HG03378 (cell line): Measurements from ENCODE around the gene GGN.
"Not testable (repeated sequence)": the region's sequence is repeated elsewhere in the genome, so short reads cannot be mapped to it uniquely, and the experiment has no call there.

ENCODE experiments used
- ATAC-seq: cut with Tn5 transposase; IDR thresholded peaks from one replicate; pipeline ENCODE4 v1.9.1; 2021; ENCODE audit warnings: mild to moderate bottlenecking, moderate library complexity; ENCODE audit not compliant: unreplicated experiment

GGN gene

DNA sequence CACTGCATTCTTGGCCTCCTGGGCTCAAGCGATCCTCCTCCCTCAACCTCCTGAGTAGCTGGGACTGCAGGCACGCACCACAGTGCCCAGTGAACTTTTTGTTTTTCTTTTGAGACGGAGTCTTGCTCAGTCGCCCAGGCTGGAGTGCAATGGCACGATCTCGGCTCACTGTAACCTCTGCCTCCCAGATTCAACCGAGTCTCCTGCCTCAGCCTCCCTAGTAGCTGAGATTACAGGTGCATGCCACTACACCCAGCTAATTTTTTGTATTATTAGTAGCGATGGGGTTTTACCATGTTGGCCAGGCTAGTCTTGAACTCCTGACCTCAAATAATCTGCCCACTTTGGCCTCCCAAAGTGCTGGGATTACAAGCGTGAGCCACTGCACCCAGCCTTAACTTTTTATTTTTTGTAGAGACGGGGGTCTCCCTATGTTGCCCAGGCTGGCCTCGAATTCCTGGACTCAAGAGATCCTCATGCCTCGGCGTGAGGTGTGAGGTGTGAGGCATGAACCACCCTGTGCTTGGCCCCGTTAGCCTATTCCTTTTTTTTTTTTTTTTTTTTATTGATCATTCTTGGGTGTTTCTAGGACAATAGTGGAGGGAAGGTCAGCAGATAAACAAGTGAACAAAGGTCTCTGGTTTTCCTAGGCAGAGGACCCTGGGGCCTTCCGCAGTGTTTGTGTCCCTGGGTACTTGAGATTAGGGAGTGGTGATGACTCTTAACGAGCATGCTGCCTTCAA, 24.7 kb downstream of the GGN start:
- not testable (repeated sequence) for ATAC-seq

DNA sequence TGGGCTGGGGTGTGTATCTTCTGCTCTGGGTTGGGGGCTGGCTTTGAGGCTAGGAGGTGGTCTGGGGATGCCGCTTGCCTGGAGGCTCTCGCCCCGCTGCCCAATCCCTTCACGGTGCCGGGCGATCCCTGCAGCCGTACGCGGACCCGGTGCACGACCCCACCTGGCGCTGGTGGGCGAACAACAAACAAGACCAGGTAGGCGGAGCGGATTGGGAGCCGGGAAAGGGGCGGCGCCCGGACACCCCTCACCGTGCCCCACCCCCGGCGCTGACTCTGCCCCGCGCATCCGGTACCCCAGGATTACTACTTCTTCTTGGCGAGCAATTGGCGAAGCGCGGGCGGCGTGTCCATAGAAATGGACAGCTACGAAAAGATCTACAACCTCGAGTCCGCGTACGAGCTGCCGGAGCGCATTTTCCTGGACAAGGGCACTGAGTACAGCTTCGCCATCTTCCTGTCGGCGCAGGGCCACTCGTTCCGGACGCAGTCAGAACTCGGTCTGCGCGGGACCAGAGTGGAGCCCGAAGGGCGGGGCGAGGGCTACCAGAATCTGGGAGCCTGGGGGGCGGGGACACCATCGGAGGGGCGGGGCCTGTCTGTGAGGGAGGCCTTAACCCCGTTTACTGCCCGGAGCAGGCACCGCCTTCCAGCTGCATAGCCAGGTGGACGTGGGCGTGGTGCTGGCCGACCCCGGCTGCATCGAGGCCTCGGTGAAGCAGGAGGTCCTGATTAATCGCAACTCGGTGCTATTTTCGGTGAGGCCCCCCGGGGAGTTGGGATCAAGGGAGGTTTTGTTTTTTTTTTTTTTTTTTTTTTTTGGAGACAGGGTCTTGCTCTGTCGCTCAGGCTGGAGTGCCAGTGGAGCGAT, 25.5 kb downstream of the GGN start:
- ATAC-seq: no peak

DNA sequence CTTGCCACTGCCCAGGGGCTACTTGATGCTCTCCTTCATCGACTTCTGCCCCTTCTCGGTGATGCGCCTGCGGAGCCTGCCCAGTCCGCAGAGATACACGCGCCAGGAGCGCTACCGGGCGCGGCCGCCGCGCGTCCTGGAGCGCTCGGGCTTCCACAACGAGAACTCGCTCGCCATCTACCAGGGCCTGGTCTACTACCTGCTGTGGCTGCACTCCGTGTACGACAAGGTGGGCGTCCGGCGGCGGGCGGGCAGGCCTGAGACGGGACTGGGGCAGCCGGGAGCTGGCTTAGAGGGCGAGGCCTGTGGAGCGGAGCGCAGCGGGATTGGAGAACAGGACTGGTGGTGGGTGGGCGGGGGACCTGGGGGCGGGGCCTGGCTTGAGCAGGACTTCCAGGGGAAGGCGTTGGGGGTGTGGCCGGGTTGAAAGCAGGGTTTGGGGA, 26.2 kb downstream of the GGN start:
- ATAC-seq: no peak

DNA sequence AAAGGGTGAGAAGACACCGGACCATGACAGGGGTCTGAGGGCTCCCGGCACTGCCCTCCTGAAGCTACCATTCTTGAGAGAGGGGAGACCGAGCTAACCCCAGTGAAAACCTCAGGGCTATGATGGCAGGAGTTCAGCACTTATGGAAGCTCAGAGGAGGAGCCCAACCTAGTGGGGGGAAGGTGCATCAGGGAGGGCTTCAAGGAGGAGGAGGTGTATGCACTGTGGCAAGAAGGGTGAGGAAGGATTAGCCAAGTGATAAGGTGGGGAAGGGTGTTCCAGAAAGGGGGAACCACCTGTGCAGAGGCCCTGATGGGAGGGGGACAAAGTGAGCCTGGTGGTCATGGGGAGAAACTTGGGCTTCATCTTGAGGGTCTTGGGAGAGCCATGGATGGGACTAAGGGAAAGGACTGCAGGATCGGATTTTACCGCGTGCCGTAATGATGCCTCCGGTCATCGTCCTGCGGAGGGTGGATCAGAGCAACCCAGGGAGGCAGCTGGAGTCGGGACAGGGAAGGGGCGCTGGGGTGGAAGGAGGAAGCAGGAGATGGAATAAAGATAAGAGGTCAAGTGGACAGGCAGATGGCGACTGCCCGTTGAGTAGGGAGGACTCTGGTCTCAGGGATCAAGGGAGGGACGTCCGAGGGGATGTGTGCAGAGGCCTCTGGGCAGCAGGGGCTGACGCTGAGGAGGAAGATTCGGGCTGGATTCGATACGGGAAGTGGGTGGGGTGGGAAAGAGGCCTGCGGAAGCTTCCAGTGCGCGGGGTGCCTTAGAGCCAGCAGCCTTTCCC, 26.8 kb downstream of the GGN start:
- no peak for ATAC-seq

DNA sequence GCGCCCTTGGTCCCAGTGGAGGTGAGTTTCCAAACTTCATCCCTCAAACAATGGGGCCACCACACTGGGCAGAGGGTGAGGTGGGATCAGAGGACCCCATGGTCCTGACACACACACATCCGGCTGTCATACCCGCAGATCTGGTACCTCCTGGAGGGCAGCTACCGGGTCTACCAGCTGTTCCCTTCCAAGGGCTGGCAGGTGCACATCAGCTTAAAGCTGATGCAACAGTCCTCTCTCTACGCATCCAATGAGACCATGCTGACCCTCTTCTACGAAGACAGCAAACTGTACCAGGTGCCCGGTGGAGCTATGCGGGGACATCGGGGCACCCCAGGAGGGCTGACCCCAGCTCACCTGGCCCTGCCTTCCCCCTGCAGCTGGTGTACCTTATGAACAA, 27.5 kb downstream of the GGN start:
- no peak for ATAC-seq

DNA sequence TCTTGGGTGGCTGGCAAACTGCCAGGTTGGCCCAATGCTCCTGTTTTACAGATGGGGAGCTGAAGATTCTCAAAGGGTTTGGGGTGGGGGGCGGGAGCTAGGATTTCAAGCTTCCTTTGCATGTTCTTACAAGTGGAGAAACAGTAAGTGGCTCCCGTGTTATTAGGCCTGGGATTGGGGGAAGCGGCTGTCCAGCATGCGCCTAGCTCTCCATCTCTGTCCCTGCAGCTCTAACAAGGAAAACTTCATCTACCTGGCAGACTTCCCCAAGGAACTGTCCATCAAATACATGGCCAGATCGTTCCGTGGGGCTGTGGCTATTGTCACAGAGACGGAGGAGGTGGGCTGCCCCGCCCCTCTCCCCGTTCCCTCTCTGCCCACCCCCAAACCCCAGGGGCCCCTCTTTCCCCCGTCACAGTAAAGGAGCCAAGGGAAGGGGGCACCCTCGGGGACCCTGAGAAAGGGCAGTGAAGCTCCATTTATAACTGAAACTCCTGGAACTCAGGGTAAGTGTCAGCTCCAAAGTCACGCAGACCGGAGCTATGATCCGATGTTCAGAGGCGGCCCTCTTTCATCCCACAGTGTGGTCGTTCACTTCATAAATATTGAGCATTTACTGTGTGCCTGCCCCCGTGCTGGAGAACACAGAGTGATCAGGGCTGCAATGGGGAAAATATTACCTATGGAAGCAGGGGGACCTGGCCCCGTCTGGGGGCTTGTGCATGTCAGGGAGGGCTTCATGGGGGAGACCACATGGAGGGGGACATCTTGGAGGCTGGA, 28.4 kb downstream of the GGN start:
- ATAC-seq: no peak

DNA sequence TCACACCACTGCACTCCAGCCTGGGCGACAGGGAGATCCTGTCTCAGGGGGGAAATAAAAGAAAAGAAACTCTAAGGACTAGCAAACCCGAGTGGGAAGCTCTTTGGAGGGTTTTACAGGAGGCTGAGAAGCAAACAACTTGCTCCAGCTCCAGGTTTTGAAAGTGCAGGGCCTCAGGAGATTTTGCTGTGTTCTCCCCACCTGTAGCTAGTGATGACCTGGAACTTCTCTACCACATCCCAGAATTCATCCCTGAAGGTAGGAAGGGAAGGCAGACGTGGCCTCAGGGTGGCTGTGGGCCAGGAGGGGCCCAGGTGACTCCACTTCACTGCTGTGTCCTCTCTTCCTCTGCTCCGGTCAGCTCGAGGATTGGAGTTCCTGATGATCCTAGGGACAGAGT, 29.8 kb downstream of the GGN start:
- no peak for ATAC-seq

DNA sequence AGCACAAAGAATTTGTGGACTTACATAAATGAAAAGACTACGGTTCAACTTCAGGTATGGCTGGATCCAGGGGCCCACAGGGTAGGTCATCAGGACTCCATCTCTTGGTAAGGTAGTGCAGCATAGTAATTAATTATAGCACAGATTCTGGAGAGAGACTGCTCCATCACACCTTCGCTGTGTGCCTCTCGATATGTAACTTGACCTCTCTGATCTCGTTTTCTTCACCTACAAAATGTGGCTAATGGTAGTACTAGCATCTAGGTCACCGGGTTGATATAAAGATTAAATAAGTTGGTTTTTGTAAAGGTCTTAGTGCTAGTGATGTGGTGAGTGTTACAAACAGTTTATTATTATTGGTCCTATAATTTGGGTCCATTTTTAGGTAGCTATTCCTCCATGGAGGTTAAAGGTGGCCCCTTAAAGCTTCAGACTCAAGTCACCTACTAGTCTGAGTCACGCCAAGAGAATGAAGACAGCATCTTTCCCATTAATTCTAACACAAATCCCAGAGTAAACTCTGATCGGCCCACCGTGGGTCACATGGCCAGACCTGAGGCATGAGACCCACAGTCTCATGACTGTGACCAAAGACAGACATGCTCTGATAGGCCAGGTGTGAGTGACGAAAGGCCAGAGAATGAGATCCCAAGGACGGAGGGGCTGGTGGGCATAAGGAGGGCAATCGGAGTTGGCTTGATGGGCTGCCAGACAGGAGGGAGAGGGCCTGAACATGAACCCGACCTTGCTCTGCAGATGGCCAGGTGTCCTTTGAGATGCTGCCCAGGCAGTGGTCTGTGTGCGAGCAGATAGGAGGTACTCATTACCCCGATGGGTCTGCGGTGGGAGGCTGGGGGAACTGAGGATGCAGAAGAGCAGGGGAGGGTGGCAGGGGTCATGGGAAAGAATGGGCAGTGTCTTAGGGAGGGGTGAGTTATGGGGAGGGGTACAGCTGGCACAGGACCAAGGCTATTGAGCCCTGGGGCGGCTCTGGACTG, 31.8 kb downstream of the GGN start:
- no peak for ATAC-seq

DNA sequence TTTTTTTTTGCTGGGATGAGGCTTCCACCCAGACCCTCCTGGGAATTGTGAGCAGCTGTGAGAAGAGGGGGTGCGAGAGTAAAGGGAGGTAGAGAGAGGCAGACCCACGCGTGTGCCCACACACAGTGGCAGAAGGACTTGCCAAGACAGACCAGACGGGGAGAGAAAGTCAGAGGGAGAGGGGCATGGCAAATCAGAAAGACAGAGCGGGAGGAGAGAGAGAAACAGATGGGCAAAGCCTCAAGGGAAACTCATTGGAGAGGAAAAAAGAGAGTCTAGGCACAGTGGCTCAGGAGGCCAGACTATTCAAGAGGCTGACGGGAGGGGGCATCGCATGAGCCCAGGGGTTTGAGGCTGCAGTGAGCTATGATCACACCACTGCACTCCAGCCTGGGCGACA, 35.2 kb downstream of the GGN start:
- ATAC-seq: no peak

DNA sequence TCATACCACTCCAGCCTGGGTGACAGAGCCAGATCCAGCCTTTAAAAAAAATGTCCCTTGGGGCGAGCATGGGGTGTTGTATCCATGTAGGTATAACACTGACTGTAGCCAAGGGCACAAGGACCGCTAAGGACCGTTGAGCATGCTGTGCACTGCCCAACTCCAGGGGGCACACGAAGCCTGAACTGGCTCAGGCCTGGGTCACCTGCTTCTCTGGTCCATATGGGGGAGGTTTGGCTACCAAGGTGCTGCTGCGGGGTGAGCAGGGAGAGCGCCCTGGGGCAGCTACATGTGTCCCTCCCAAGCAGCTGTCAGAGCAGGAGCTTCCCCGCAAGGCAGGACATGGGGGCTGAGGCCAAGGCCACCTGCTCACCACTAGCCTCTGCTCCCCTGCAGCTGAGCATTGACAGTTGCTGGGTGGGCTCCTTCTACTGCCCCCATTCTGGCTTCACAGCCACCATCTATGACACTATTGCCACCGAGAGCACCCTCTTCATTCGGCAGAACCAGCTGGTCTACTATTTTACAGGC, 35.9 kb downstream of the GGN start:
- no peak for ATAC-seq

DNA sequence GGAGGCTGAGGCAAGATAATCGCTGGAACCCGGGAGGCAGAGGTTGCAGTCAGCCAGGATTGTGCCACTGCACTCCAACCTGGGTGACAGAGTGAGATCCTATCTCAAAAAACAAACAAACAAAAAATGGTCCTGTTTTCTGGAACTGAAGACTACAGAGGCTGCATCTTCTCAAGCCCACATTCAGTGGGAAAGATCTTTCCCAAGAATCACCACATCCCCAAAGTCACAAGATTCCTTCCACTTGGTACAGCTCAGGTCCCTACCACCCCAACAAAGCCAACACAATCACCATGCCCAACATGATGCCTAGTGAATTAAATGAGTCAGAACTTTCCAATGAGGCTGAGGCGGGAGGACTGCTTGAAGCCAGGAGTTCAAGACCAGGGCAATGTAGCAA, 37.0 kb downstream of the GGN start:
- no peak for ATAC-seq

DNA sequence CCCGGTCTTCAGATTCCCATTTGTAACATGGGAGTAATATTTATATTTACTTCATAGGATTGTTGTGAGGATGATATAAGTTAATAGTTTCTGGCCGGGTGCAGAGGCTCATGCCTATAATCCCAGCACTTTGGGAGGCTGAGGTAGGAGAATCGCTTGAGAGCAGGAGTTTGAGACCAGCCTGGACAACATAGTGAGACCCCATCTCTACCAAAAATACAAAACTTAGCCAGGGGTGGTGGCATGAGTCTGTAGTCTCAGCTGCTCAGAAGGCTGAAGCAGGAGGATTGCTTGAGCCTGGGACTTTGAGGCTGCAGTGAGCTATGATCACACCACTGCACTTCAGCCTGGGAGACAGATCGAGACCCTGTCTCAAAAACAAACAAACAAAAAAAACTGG, 41.0 kb downstream of the GGN start:
- no peak for ATAC-seq

DNA sequence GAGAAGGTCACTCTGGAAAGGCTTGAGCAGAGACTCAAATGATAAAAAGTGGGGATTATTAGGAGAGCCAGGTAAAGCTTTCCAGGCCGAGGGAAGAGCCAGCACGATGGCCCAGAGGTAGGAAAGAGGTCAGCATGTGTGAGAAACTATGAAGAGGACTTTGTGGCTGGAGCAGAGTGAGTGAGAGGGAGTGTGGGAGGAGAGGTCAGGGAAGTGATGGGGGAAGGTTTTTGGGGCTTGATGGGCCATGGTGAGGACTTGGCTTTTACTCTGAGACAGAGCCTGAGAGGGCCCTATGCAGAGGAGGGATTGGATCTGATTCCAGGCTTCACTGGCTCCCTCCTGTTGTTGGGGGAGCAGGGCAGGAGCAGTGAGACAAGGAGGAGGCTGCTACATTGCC, 46.9 kb downstream of the GGN start:
- ATAC-seq: no peak

DNA sequence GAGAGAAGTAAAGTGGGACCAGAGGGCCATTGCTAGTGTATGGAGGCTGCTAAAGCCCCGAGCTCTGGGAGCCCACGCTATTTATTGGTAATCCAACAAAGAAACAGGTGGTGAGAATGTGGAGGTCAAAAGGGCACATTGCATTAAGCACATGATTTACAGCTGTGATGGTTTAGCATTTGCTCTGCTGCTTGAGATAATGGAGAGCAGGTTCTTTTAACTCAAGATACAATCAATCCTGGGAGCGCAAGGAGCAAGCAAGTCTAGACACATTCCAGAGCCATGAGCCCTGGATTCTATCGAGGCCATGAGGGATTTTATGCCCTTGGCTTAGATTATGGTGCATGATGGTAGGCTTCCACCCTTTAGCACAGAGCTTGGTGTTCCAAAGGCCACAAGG, 48.8 kb downstream of the GGN start:
- ATAC-seq: not testable (repeated sequence)

DNA sequence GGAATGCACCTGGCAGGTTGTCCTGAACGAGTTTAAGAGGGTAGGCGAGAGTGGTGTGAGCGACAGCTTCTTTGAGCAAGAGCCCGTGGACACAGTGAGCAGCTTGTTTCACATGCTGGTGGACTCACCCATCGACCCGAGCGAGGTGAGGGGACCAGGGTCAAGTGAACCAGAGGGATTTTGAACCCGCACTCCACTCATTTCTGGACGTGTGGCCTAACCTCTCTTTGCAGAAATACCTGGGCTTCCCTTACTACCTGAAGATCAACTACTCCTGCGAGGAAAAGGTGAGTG, 50.5 kb downstream of the GGN start:
- ATAC-seq: no peak

DNA sequence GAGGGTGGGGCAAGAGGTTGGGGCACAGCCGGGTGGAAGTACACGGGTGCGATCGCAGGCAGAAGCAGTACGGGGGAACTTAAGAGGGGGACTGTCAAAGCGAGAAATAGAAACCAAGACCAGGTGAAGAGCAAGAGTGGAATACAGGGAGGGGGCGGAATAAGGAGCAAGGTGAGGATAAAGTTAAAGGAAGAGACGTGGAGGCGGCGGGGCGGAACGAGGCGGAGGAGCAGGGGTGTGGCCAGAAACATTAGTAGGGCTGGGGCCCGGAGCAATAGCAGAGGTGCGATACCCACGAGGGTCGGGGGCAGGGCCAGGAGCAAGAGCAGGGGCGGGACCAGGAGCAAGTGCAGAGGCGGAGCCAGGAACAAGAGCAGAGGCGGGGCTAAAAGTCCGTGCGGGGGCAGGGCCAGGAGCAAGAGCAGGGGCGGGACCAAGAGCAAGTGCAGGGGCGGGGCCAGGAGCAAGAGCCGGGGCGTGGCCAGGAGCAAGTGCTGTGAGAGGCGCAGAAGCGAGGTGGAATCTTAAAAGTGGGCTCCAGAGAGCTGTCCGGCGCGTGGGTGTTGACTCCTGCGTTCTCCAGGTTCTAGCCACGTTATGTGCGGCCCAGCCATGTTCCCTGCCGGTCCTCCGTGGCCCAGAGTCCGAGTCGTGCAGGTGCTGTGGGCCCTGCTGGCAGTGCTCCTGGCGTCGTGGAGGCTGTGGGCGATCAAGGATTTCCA, 51.0 kb downstream of the GGN start:
- peak; percentile 36 for ATAC-seq

DNA sequence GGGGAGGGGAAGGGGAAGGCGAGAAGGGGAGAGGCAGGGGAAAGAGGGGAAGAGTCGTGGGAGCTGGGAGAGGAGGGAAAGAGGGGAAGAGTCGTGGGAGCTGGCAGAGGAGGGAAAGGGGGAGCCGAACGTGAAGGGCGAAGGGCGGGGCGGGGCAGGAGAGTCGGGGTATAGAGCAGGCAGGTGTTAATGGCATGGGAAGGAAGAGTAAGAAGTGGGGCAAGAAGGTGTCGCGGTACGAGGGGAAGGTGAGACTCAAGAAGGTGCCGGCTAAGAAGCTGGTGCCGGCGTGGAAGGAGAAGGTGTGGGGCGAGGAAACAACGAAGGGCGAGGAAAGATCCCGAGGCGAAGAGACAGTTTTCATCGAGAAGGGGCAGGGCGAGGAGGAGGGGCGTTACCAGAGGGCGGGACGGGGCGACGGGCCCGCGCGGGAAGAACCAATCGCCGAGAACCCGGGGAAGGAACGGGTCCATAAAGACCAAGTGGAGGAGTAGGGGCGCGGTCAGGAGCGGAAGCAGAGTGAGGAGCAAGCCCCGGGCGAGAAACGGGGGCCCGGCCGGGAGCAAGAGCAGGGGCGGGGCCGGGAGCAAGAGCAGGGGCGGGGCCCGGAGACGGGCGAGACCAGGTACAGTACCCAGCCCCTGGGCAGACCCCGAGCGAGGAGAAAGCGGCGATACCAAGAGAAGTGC, 51.7 kb downstream of the GGN start:
- peak; percentile 61 for ATAC-seq
